ENCODE measurements around the gene PDHX. TPM values are rescaled to one million over a fixed set of nuclear protein-coding genes. Genes with fewer than 3 reads are reported as not detected.
"Not testable (repeated sequence)": the region's sequence is repeated elsewhere in the genome, so short reads cannot be mapped to it uniquely, and the experiment has no call there.

Gene PDHX
- total RNA-seq, 1 experiment from 2014 or later = 99.9 TPM

GRCh38 chr11:34911676-34912075 is 4.7 kb upstream of the PDHX start:
- POLR2A ChIA-PET (ENCODE audit: low non-redundant PET) = no interaction called here
- H3K4me3 ChIP-seq (ENCODE audit: low read depth, low read length, poor library complexity, severe bottlenecking) = no peak overlapping the region
- no peak for DNase-seq (ENCODE audit: low spot score)
- BruUV-seq (replicated peaks) = no TSS peak
- no peaks in the 10 kb centered on the region for H3K9me3 ChIP-seq (ENCODE audit: low read depth, low read length, poor library complexity, severe bottlenecking)
- H3K27ac ChIP-seq (ENCODE audit: low read depth, low read length, poor library complexity, severe bottlenecking) = no peak overlapping the region
- intact Hi-C loops (cut with micrococcal nuclease; ENCODE audit: unreplicated experiment) = no loop called here
- no peak for TF ChIP-seq CTCF (conservative IDR thresholded peaks at IDR 0.05; ENCODE audit: low read depth, low read length)
- TF ChIP-seq EZH2 (IDR thresholded peaks at IDR 0.05; ENCODE audit: borderline replicate concordance, low read depth, low read length, poor library complexity, severe bottlenecking) = no peak
- CTCF ChIA-PET = no interaction called here
- peaks cover 6% of the 10 kb centered on the region for H3K4me1 ChIP-seq (ENCODE audit: insufficient read depth, low read length, poor library complexity, severe bottlenecking)
- H3K36me3 ChIP-seq (ENCODE audit: insufficient read depth, low read length, poor library complexity, severe bottlenecking) = peaks cover 5% of the 10 kb centered on the region
- H3K27me3 ChIP-seq (replicated peaks; ENCODE audit: insufficient read depth, low read depth, low read length, poor library complexity) = no peaks in the 10 kb centered on the region

GRCh38 chr11:34913556-34913955 is 2.9 kb upstream of the PDHX start:
- H3K36me3 ChIP-seq (ENCODE audit: insufficient read depth, low read length, poor library complexity, severe bottlenecking); H3K27ac ChIP-seq (ENCODE audit: low read depth, low read length, poor library complexity, severe bottlenecking); H3K4me3 ChIP-seq (ENCODE audit: low read depth, low read length, poor library complexity, severe bottlenecking); H3K9me3 ChIP-seq (ENCODE audit: low read depth, low read length, poor library complexity, severe bottlenecking); CTCF ChIA-PET; DNase-seq (ENCODE audit: low spot score); intact Hi-C loops (cut with micrococcal nuclease; ENCODE audit: unreplicated experiment); H3K27me3 ChIP-seq (replicated peaks; ENCODE audit: insufficient read depth, low read depth, low read length, poor library complexity); POLR2A ChIA-PET (ENCODE audit: low non-redundant PET); BruUV-seq (replicated peaks): not testable (repeated sequence)
- peaks cover 16% of the 10 kb centered on the region for H3K4me1 ChIP-seq (ENCODE audit: insufficient read depth, low read length, poor library complexity, severe bottlenecking)

GRCh38 chr11:34915136-34916014 is 1.0 kb upstream of the PDHX start:
- BruUV-seq (replicated peaks) = TSS peak; percentile 38
- Histone ChIP-seq H3K9me3 (ENCODE audit: low read depth, low read length, poor library complexity, severe bottlenecking) (no peaks in the 10 kb centered on the region), H3K27me3 (replicated peaks; ENCODE audit: insufficient read depth, low read depth, low read length, poor library complexity) (no peaks in the 10 kb centered on the region), H3K4me1 (ENCODE audit: insufficient read depth, low read length, poor library complexity, severe bottlenecking) (peaks cover 16% of the 10 kb centered on the region), H3K27ac (ENCODE audit: low read depth, low read length, poor library complexity, severe bottlenecking) (peak overlapping the region; percentile 90), H3K36me3 (ENCODE audit: insufficient read depth, low read length, poor library complexity, severe bottlenecking) (peaks cover 5% of the 10 kb centered on the region), H3K4me3 (ENCODE audit: low read depth, low read length, poor library complexity, severe bottlenecking) (peak overlapping the region; percentile 65)
- TF ChIP-seq EZH2 (IDR thresholded peaks at IDR 0.05; ENCODE audit: borderline replicate concordance, low read depth, low read length, poor library complexity, severe bottlenecking) (no peak), CTCF (conservative IDR thresholded peaks at IDR 0.05; ENCODE audit: low read depth, low read length) (no peak)
- CTCF ChIA-PET = interaction anchor here (0.9 kb wide), 1 partner anchor 11 kb away, joined by 3 read pairs; no protein-coding TSS in a partner anchor
- intact Hi-C loops (cut with micrococcal nuclease; ENCODE audit: unreplicated experiment) = no loop called here
- peak; percentile 77 for DNase-seq (ENCODE audit: low spot score)
- POLR2A ChIA-PET (ENCODE audit: low non-redundant PET) = interaction anchor here (0.6 to 0.7 kb wide), 2 partner anchors 309 to 385 kb away, joined by 3 to 7 read pairs; no protein-coding TSS in a partner anchor
